Activated CD8-positive, alpha-beta memory T cell treated with anti-CD3 and anti-CD28 coated beads for 36 hours (primary cell): ENCODE results near the gene NEDD8. TPM values are rescaled to one million over a fixed set of nuclear protein-coding genes. Genes with fewer than 3 reads are reported as not detected.

ENCODE experiments used
- CTCF ChIA-PET: fragments of 350-600 bp; sonication (Branson Sonifier 250); formaldehyde crosslinking; loops from one replicate; lab custom pipeline; 2021; ENCODE audit warnings: antibody characterized with exemption; lab: Charles Lee
- POLR2A ChIA-PET: fragments of 350-600 bp; sonication (Branson Sonifier 250); formaldehyde crosslinking; loops from one replicate; lab custom pipeline; 2021; ENCODE audit warnings: antibody characterized with exemption; lab: Charles Lee
- total RNA-seq, 2 experiments: library from RNA; stranded (reverse); gene quantifications; one replicate each; pipeline ENCODE4 v1.2.3, GENCODE V29; 2021

The NEDD8 gene
- 100 to 1,000 TPM; 220 to 231 TPM for total RNA-seq

DNA sequence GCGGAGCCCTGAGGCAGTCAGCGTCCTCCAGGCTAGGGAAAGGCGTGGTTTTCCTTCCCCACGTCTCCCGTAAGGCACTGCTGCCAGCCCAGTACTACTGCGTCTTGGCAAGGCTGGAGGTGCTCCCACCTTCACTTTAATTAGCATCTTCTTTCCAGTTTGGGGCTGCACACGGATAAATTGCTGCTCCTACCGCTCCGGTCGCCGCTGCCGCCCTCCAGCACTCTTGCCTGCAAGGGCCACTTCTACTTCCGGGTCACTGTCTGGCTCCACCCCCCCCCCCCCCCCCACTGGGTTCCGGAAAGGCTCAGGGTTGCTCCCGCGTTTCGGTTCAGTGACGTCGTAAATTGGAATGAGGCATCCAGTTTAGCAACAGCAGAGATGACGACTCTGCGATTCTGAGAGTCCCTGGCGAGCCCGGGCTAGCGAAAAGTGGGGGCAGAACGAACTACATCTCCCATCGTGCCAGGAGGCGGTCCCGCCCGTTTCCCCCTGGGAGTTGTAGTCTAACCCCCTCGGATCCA, at the start of gene NEDD8:
Gene NEDD8, minus strand, starts transcription at position 247 of the 524 bp plus-strand sequence. Its CDS starts 100 bp downstream, at position 147.
- ChIA-PET CTCF (interaction anchor here (1.9 kb wide), 1 partner anchor 71 kb away, joined by 4 read pairs; the partner anchor contains the start of gene IRF9), POLR2A (interaction anchor here (1.3 kb wide), 1 partner anchor 10 kb away, joined by 9 read pairs; the partner anchor contains the start of gene TINF2)

DNA sequence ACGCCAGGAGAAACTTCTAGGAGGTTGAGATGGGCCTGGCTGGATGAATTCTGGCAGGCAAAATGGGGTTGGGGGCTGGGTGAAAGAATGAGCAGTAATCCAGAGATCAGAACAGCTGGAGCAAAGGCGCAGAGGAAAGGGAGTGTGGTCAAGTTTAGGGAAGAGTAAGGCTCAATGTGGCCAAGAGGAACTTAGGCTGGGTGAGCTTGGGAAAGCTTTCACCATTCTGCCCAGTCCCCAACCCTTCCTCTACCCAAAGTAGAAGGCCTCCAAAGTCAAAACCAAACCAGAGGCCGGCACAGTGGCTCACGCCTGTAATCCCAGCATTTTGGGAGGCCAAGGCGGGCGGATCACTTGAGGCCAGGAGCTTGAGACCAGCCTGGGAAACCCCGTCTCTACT, 49.5 kb upstream of the NEDD8 start:
- CTCF ChIA-PET: interaction anchor here (0.6 to 1.4 kb wide), 3 partner anchors 9 to 112 kb away, joined by 3 read pairs; no protein-coding TSS in a partner anchor
- POLR2A ChIA-PET: no interaction called here

GRCh38 chr14:24280797-24281460, 48.8 kb upstream of the NEDD8 start:
- POLR2A ChIA-PET: interaction anchor here (0.6 to 0.9 kb wide), 2 partner anchors 10 to 392 kb away, joined by 4 read pairs; no protein-coding TSS in a partner anchor
- CTCF ChIA-PET: interaction anchor here (1.1 to 2.9 kb wide), 4 partner anchors 11 to 33 kb away, joined by 3 to 8 read pairs (median 4); partner anchors contain the start of gene CIDEB

GRCh38 chr14:24279301-24280186, 47.4 kb upstream of the NEDD8 start:
- CTCF ChIA-PET: interaction anchor here (1.1 to 2.9 kb wide), 8 partner anchors 8 to 54 kb away, joined by 3 to 9 read pairs (median 4); partner anchors contain the start of genes CIDEB, DHRS1, LTB4R and NOP9
- POLR2A ChIA-PET: interaction anchor here (0.6 to 0.9 kb wide), 3 partner anchors 9 to 32 kb away, joined by 3 to 5 read pairs (median 4); partner anchors contain the start of gene RABGGTA

DNA sequence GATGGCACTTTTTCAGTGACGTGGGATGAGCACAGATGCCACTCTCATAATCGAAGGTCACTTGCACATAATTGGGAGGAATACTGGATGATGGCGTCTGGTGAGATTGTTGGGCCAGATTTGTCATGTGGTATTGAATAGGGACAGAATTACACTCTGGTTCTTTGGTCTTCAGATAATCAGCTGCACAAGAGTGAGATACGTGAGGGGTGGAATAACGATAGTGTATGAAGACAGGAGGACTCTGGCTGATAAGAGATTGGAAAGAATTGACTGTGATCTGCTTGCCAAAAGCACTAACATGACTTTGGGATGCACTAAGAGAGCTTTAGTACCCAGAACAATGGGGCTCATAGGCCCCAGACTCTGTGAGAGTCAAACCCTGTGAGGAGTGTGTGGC, 46.3 kb upstream of the NEDD8 start:
- ChIA-PET POLR2A (no interaction called here), CTCF (interaction anchor here (1.4 to 2.9 kb wide), 3 partner anchors 14 to 55 kb away, joined by 3 to 8 read pairs (median 4); partner anchors contain the start of gene CIDEB)

DNA sequence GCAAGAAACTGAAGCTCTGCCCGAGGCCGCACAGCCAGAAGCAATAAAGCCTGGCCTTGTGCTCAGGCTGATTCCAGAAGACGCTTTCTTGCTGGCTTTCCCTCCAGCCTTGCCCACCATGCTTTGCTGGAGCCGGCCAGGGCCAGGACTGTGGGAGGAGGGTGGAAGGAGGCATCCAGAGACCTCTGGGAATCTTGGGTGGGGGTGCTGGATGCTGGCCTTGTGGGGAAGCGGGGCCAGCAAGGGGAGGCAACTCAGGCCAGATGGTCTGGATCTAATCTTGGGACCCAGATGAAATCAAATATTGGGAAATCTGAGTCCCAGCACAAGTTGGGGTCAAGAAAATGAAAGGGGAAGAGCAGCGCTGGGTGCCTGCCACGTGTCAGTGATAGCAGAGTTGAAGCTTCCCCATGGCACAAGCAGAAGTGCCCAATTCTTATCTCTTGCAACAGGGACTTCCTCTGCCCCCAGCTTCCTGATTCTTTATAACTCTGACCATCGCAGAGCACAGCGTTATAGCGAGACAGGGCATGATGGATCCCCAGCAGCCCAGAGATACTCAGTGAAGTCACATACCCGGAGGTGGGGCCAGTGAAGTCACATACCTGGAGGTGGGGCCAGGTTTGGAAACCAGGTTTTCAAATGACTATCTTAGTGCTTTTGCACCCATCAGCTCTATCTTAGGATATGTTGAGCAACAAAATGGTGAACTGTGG, 45.6 kb upstream of the NEDD8 start:
- POLR2A ChIA-PET: no interaction called here

GRCh38 chr14:24277071-24277470, 44.9 kb upstream of the NEDD8 start:
- CTCF ChIA-PET: interaction anchor here (1.0 to 1.4 kb wide), 2 partner anchors 31 to 34 kb away, joined by 3 read pairs; partner anchors contain the start of gene CIDEB
- POLR2A ChIA-PET: no interaction called here

More for the DNA sequence above, 45.6 kb upstream of the NEDD8 start:
- CTCF ChIA-PET: interaction anchor here (1.0 to 2.9 kb wide), 3 partner anchors 14 to 35 kb away, joined by 3 to 8 read pairs (median 3); partner anchors contain the start of gene CIDEB

- POLR2A ChIA-PET: interaction anchor here (1.4 to 2.1 kb wide), 3 partner anchors 16 to 27 kb away, joined by 3 to 12 read pairs (median 7); partner anchors contain the start of genes DHRS1 and NOP9
- CTCF ChIA-PET: interaction anchor here (0.6 to 2.9 kb wide), 10 partner anchors 15 to 80 kb away, joined by 3 to 10 read pairs (median 4); partner anchors contain the start of gene TINF2
Measured at GRCh38 chr14:24274101-24274543, 42.0 kb upstream of the NEDD8 start.

DNA sequence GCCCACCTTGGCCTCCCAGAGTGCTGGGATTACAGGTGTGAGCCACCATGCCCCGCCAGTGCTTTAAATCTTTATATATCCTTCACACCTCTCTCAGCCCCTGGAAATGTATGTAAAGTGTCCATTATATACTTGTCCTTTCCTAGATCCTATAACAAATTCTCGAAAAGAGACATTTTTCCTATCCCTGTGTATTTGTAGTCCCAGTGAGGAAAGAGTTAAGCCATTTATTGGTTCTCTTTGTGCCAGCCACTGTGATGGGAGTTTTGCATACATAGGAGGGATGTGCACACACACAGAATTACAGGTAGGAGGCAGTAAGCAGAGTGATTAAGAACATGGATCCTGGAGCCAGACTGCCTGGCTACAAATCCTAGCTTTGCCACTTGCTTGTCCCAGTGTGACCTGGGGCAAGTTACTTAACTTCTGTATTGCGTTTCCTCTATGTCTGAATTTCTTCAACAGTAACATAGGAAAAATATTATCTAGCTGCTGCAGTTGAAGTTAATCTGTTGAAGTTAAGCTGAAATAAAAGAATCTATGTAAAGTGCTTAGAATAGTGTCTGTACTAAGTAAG, 41.3 kb upstream of the NEDD8 start:
- ChIA-PET POLR2A (interaction anchor here (0.5 to 2.1 kb wide), 4 partner anchors 17 to 185 kb away, joined by 3 to 12 read pairs (median 6); partner anchors contain the start of genes DHRS1 and NOP9), CTCF (interaction anchor here (0.6 to 2.9 kb wide), 10 partner anchors 16 to 79 kb away, joined by 3 to 10 read pairs (median 4); partner anchors contain the start of gene TINF2)

GRCh38 chr14:24272467-24272866, 40.3 kb upstream of the NEDD8 start:
- ChIA-PET CTCF (interaction anchor here (1.2 to 3.8 kb wide), 4 partner anchors 17 to 30 kb away, joined by 3 to 17 read pairs (median 16); partner anchors contain the start of gene TINF2), POLR2A (no interaction called here)

- CTCF ChIA-PET: interaction anchor here (0.9 to 3.8 kb wide), 8 partner anchors 8 to 78 kb away, joined by 3 to 17 read pairs (median 4); partner anchors contain the start of genes TINF2 and TM9SF1
- POLR2A ChIA-PET: interaction anchor here (0.6 to 2.8 kb wide), 4 partner anchors 25 to 43 kb away, joined by 3 to 24 read pairs (median 6); partner anchors contain the start of genes DHRS1, NOP9 and TINF2
Measured at GRCh38 chr14:24271834-24272263, 39.7 kb upstream of the NEDD8 start.

- CTCF ChIA-PET: interaction anchor here (0.7 to 3.8 kb wide), 12 partner anchors 8 to 77 kb away, joined by 3 to 17 read pairs (median 3); partner anchors contain the start of genes CIDEB, LTB4R, TINF2 and TM9SF1
- POLR2A ChIA-PET: interaction anchor here (0.6 to 2.8 kb wide), 6 partner anchors 8 to 43 kb away, joined by 3 to 24 read pairs (median 4); partner anchors contain the start of genes DHRS1, NOP9 and TINF2
Measured at GRCh38 chr14:24271134-24271833, 39.1 kb upstream of the NEDD8 start, which contains the start of gene RABGGTA. Gene RABGGTA, minus strand, starts transcription at chr14:24271597. Its CDS starts 482 bp downstream, at chr14:24271115.

DNA sequence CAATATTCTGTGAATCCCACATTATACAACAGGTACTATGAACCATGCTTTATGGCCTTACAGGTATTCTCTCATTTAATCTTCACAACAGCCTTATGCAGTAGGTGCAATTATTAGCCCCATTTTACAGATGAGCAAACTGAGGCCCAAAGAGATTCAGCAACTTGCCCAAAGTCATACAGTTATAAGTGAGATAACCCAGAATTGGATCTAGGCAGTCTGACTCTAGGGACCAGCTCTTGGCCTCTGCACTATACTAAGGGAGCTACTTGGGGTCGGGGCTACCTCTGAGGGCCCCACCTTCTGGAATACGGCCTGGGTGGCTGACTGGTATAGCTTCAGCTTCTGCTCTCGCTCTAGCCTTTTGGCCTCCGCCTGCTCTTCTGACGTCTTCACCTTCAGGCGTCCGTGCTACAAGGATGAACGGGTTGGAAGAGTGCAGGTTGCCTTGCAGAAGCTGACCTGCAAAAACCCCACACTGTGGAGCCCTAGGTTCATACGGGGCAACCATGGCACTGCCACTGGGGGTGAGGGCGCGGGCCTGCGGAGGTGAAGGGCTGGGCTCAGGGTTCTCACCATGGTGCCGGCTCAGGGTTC, 38.5 kb upstream of the NEDD8 start:
- CTCF ChIA-PET: interaction anchor here (0.7 to 3.8 kb wide), 11 partner anchors 9 to 76 kb away, joined by 3 to 17 read pairs (median 3); partner anchors contain the start of genes CIDEB, LTB4R, TINF2 and TM9SF1
- POLR2A ChIA-PET: interaction anchor here (1.0 to 2.8 kb wide), 5 partner anchors 9 to 29 kb away, joined by 3 to 24 read pairs (median 4); partner anchors contain the start of genes DHRS1, NOP9 and TINF2

DNA sequence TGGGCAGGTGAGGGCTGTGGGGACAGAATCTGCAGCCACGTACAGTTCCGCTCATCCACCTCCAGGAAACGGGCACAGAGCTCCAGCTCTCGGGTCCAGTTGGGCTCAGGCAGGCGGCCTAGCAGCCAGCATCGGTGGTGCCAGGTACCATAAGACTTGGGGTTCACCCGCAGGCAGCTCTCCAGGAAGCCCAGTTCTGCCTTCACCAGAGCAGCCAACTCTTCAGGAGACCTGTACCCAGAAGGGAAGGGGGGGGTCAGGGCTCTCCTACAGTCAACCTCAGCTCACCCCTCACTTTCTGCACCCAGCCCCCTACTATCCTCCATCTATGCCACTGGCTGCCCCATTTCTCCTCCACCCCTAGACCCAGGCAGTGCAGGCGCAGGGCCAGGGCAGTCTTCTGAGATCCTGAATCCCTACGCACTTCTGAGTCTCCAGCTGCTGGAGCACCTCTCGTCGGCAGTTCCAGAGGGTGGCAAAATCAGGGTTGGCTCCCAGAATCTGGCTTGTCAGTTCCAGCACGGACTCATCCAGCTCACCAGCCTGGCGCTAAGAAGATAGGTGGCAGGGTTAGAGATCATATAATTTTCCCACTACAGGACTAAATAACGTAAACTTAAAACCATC, 37.9 kb upstream of the NEDD8 start:
- ChIA-PET CTCF (interaction anchor here (1.1 to 3.8 kb wide), 6 partner anchors 23 to 38 kb away, joined by 3 to 17 read pairs (median 10); partner anchors contain the start of genes CIDEB and TINF2), POLR2A (interaction anchor here (1.0 to 2.8 kb wide), 2 partner anchors 10 to 27 kb away, joined by 4 to 24 read pairs; partner anchors contain the start of gene TINF2)
